Lower lobe of right lung (tissue), 2 donors: ENCODE measurements around the gene MAX. TPM values are rescaled to one million over a fixed set of nuclear protein-coding genes. Genes with fewer than 3 reads are reported as not detected.
A peak's percentile ranks its signal among the peaks of the same experiment; 100 is the strongest.

ENCODE experiments used
- ATAC-seq, 2 donors: fragments of 200-7000 bp; cut with Tn5 transposase; one replicate each; pipeline ENCODE4 v1.9.1; 2020 to 2022; ENCODE audit warnings: mild to moderate bottlenecking in 2 of 2, moderate library complexity in 2 of 2
- DNase-seq: peaks from one replicate; pipeline ENCODE4 v3.0.0-alpha.2; 2020
- H3K27ac ChIP-seq: fragments of 200-600 bp; one replicate; pipeline ENCODE4 v1.8.0; 2022
- H3K27me3 ChIP-seq: fragments of 200-600 bp; one replicate; pipeline ENCODE4 v1.8.0; 2022; ENCODE audit warnings: low read depth
- H3K36me3 ChIP-seq: fragments of 200-600 bp; one replicate; pipeline ENCODE4 v1.8.0; 2022; ENCODE audit warnings: mild to moderate bottlenecking
- H3K4me1 ChIP-seq: fragments of 200-600 bp; one replicate; pipeline ENCODE4 v1.8.0; 2022
- H3K4me3 ChIP-seq: fragments of 200-600 bp; one replicate; pipeline ENCODE4 v1.8.0; 2022; ENCODE audit warnings: mild to moderate bottlenecking
- H3K9me3 ChIP-seq: fragments of 200-600 bp; one replicate; pipeline ENCODE4 v1.8.0; 2022
- intact Hi-C: fragments of 100-400 bp; cut with DNase I; formaldehyde crosslinking; loops from one replicate; pipeline ENCODE4 v1.11.0; 2022
- total RNA-seq: library from RNA; stranded (reverse); fragmentation: NEBNext Ultra II Directional; extraction: Animal tissue kit (Norgen Biotek cat#: 25700); gene quantifications from one replicate; pipeline ENCODE4 v1.2.1, GENCODE V29; 2021
- TF ChIP-seq, protein P1 (sequence below): fragments of 200-600 bp; IDR thresholded peaks from one replicate; pipeline ENCODE4 v1.8.0; 2022; ENCODE audit warnings: antibody characterized with exemption, mild to moderate bottlenecking
- donor health status: DM: no; HTN: yes; CAD: no; lungs with severe emphysema.

MAX gene
- total RNA-seq, 1 donor from 2014 or later = 105 TPM

DNA sequence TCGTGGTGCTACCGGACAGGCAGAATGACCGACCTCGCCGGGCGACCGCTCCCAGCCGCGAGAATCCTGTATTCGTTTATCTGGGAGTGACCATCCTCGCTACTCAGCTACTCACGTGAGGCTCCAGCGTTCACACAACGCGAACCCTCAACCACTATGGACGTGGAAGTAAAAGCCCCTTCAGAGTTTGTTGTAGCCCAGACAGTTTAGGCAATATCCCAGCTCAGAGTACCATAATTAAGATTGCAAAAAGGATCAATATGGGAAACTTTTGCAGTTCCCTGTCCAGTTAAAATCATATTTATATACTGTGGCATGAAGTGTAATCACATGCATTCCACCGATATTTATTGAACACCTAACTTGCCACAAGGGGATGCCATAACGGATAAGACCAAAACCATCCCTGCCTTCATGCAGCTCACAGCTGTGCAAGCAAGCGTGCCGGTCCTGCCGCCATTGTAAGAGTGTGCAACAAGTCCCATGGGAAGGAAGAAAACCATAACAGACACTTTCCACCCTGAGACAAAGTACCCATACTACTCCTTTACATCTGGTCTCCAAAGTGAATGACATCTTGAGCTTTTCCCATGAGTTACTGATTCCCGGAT is 938 bp upstream of the MAX start:
- peaks cover 36% of the 10 kb centered on the region for H3K4me1 ChIP-seq
- peak overlapping the region; percentile 61 for H3K27ac ChIP-seq
- ATAC-seq (peak in 1 of 2 donors; percentile 0), DNase-seq (no peak)
- TF ChIP-seq, protein P1, sequence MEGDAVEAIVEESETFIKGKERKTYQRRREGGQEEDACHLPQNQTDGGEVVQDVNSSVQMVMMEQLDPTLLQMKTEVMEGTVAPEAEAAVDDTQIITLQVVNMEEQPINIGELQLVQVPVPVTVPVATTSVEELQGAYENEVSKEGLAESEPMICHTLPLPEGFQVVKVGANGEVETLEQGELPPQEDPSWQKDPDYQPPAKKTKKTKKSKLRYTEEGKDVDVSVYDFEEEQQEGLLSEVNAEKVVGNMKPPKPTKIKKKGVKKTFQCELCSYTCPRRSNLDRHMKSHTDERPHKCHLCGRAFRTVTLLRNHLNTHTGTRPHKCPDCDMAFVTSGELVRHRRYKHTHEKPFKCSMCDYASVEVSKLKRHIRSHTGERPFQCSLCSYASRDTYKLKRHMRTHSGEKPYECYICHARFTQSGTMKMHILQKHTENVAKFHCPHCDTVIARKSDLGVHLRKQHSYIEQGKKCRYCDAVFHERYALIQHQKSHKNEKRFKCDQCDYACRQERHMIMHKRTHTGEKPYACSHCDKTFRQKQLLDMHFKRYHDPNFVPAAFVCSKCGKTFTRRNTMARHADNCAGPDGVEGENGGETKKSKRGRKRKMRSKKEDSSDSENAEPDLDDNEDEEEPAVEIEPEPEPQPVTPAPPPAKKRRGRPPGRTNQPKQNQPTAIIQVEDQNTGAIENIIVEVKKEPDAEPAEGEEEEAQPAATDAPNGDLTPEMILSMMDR = no peak
- H3K4me3 ChIP-seq = peak overlapping the region; percentile 70
- intact Hi-C loops = no loop called here
- no peaks in the 10 kb centered on the region for H3K36me3 ChIP-seq
- H3K27me3 ChIP-seq = no peaks in the 10 kb centered on the region
- H3K9me3 ChIP-seq = no peaks in the 10 kb centered on the region

DNA sequence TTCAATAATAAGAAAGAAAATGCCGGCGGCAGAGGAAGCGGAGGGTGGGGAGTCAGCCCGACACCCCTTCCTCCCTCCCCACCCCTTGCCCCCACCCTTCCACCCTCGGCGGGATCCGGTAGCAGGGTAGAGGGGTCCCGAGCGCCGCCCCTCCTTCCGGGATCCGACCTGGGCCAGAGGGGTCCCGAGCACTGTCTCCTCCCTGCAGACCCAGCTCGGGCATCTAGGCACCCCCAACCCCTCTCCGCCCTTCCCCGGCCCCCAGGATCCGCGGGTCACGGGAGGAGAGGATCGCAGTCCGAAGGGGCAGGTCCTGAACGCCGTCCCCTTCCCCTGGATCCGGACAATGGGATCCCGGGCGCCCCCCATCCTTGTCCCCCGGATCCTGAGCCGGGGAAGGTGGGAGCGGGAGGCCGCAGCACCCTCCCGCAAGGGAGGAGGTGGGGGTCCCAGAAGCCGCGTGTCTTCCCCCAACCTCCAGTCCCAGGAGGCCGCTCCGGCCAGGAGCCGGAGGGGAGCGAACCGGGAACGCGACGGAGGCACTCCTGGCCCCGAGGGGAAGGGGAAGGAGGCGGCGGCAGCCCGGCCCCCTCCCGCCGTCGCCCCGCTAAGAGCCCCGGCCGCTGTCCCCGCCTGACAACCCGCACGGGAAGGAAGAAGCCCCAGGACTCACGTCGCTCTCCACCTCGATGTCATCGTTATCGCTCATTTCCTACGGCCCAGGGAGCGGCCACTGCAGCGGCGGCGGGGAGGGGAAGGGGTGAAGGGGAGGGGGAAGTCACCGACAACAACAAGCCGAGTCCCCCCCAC is 481 bp downstream of the MAX start:
- DNase-seq (peak; percentile 58), ATAC-seq (peak; percentile 7 to 8)
- peaks cover 51% of the 10 kb centered on the region for H3K4me1 ChIP-seq
- H3K27me3 ChIP-seq = no peaks in the 10 kb centered on the region
- intact Hi-C loops = no loop called here
- H3K4me3 ChIP-seq = peak overlapping the region; percentile 70
- TF ChIP-seq, protein P1 = no peak
- no peaks in the 10 kb centered on the region for H3K9me3 ChIP-seq
- peak overlapping the region; percentile 93 for H3K27ac ChIP-seq
- H3K36me3 ChIP-seq = no peaks in the 10 kb centered on the region

DNA sequence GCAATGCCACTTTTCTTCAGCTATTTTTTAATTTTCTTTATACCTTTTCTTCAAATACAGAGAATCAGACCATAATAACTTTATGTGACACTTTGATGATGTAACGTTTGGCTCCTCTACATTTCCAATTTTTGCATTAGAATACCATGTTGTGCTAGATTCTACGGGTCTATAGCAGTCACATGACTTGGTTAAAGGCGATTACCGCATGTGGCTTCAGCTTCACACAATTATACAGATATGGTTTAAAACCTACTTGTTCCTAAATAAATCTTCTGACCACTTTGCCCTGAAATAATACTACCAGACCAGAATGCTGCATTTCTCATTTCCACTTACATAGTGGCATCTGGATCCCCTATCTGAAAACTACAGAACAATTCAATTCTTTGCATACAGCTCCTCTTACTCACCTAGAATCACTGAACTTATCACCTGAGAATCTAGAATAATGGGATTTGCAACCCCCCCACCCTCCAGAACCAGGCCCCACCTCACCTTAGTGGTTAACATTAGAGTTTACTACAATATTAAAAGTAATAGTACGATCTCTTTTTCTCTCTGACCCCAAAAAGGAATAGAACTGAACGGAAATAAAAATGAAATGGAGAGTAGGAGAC is 1.3 kb downstream of the MAX start:
- Histone ChIP-seq H3K36me3 (no peaks in the 10 kb centered on the region), H3K4me1 (peaks cover 59% of the 10 kb centered on the region), H3K27ac (peak overlapping the region; percentile 93), H3K9me3 (no peaks in the 10 kb centered on the region), H3K4me3 (peak overlapping the region; percentile 70), H3K27me3 (no peaks in the 10 kb centered on the region)
- ATAC-seq (no peak), DNase-seq (no peak)
- TF ChIP-seq, protein P1 = no peak
- intact Hi-C loops = no loop called here

DNA sequence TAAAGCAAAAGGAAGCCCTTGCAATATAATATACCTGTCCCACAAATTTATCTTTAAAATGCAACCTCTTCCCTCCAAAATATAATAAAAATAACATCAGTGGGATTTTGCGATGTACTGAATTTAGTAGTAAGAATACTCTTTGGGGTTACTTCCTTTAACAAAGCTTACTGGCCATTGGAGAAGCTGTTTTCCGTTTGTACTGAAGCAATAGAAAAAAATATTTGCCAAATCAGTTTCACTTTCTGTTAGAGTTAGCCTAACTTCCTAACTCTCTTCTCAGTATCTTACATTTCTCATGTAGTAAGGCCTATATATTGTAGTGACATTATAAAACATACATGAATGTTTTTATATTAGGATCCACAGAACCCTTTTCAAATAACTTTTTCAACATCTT is 3.7 kb downstream of the MAX start:
- Histone ChIP-seq H3K9me3 (no peaks in the 10 kb centered on the region), H3K36me3 (peaks cover 15% of the 10 kb centered on the region), H3K27me3 (no peaks in the 10 kb centered on the region), H3K27ac (peak overlapping the region; percentile 56), H3K4me3 (peak overlapping the region; percentile 35), H3K4me1 (peaks cover 70% of the 10 kb centered on the region)
- TF ChIP-seq, protein P1 = no peak
- ATAC-seq = no peak
- intact Hi-C loops = no loop called here
- DNase-seq = no peak

DNA sequence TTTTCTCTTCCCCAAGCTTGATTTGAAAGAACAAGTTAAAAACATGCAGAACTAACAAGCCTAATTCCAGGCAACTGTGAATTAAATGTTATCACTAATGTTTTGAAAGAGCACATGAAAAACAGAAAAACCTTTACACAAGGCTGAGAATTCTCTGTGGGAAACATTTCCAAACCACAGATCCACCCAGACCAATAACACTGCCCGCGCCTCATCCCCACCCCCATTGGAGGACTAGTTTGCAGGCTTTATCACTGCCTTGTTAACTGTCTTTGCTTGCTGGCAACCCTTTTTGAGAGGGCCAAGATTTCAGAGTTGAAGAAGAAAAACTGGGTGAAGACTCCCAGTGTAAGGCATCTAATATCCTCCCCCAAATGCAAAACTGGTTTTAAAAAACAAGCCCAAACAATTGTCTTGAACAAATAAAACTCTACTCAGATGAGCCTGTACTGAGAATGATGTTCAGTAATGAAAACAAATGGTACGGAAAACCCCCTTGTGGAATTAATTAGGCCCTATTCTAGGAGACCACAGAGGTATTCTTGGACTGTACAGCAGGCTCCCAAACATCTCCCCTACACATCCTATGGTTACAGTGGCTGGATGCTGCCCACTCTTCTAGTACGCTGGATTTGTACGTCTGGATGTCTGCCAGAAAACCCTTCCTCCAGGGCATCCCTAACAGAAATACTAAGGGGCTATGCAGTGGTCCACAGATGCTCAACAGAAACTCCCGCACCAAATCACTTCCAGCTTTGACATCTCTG is 5.8 kb downstream of the MAX start:
- ATAC-seq = no peak
- Histone ChIP-seq H3K9me3 (no peaks in the 10 kb centered on the region), H3K4me1 (peaks cover 64% of the 10 kb centered on the region), H3K36me3 (peaks cover 36% of the 10 kb centered on the region), H3K4me3 (no peak overlapping the region), H3K27me3 (no peaks in the 10 kb centered on the region), H3K27ac (peak overlapping the region; percentile 37)
- no peak for DNase-seq
- TF ChIP-seq, protein P1 = no peak
- intact Hi-C loops = no loop called here
